ENCODE results near the gene TAS2R19.
"Not testable (repeated sequence)": the region's sequence is repeated elsewhere in the genome, so short reads cannot be mapped to it uniquely, and the experiment has no call there.

The TAS2R19 gene

GRCh38 chr12:11022520-11022919, at the start of gene TAS2R19:
TAS2R19 (minus strand) TSS chr12:11022620; CDS start chr12:11022571, 49 bp downstream.
- DNase-seq = no peak

GRCh38 chr12:11071414-11071813, 49.0 kb upstream of the TAS2R19 start:
- DNase-seq = no peak

- no peak for DNase-seq
These were observed 48.6 kb upstream of the TAS2R19 start for GRCh38 chr12:11070999-11071398.

- no peak for DNase-seq
These were observed 47.5 kb upstream of the TAS2R19 start for GRCh38 chr12:11069854-11070365.

GRCh38 chr12:11067514-11067913, 45.1 kb upstream of the TAS2R19 start:
- DNase-seq = no peak

GRCh38 chr12:11062194-11062593, 39.8 kb upstream of the TAS2R19 start, which contains the start of gene TAS2R46:
TAS2R46 (minus strand) TSS chr12:11062294; CDS start chr12:11062294, 0 bp downstream.
- not testable (repeated sequence) for DNase-seq

GRCh38 chr12:11059784-11060183, 37.4 kb upstream of the TAS2R19 start:
- DNase-seq = no peak

GRCh38 chr12:11059041-11059440, 36.6 kb upstream of the TAS2R19 start:
- no peak for DNase-seq

GRCh38 chr12:11055306-11055705, 32.9 kb upstream of the TAS2R19 start:
- no peak for DNase-seq

- not testable (repeated sequence) for DNase-seq
These were observed 27.5 kb upstream of the TAS2R19 start for GRCh38 chr12:11049806-11050531.

- not testable (repeated sequence) for DNase-seq
These were observed 18.9 kb upstream of the TAS2R19 start for GRCh38 chr12:11041366-11041765.

GRCh38 chr12:11040162-11040561, 17.7 kb upstream of the TAS2R19 start:
- no peak for DNase-seq

- DNase-seq = no peak
These were observed 16.8 kb upstream of the TAS2R19 start for GRCh38 chr12:11039171-11039570.

- DNase-seq = not testable (repeated sequence)
These were observed 11.5 kb upstream of the TAS2R19 start for GRCh38 chr12:11033959-11034358.

- no peak for DNase-seq
These were observed 8.9 kb upstream of the TAS2R19 start, which contains the start of gene TAS2R31 for GRCh38 chr12:11031307-11031706. TAS2R31 (minus strand) TSS chr12:11031407; CDS start chr12:11031335, 72 bp downstream.

GRCh38 chr12:11026118-11026517, 3.7 kb upstream of the TAS2R19 start:
- DNase-seq = no peak

GRCh38 chr12:11023387-11023786, 967 bp upstream of the TAS2R19 start:
- DNase-seq = no peak

GRCh38 chr12:11016937-11017336, 5.5 kb downstream of the TAS2R19 start:
- DNase-seq = no peak

- DNase-seq = no peak
These were observed 6.5 kb downstream of the TAS2R19 start for GRCh38 chr12:11015775-11016430.

- no peak for DNase-seq
These were observed 8.2 kb downstream of the TAS2R19 start for GRCh38 chr12:11014234-11014633.

GRCh38 chr12:11007608-11008007, 14.8 kb downstream of the TAS2R19 start:
- DNase-seq = no peak

GRCh38 chr12:10998204-10998603, 24.2 kb downstream of the TAS2R19 start, which contains the start of gene TAS2R20:
TAS2R20 (minus strand) TSS chr12:10998304; CDS start chr12:10997875, 429 bp downstream.
- DNase-seq = no peak

GRCh38 chr12:10994307-10994706, 28.1 kb downstream of the TAS2R19 start:
- no peak for DNase-seq

GRCh38 chr12:10989107-10989506, 33.3 kb downstream of the TAS2R19 start:
- no peak for DNase-seq
